Measurements from ENCODE around the gene PUSL1. TPM values are rescaled to one million over a fixed set of nuclear protein-coding genes. Genes with fewer than 3 reads are reported as not detected.

The PUSL1 gene
- total RNA-seq, 1 experiment from 2014 or later, result 38.0 TPM

DNA sequence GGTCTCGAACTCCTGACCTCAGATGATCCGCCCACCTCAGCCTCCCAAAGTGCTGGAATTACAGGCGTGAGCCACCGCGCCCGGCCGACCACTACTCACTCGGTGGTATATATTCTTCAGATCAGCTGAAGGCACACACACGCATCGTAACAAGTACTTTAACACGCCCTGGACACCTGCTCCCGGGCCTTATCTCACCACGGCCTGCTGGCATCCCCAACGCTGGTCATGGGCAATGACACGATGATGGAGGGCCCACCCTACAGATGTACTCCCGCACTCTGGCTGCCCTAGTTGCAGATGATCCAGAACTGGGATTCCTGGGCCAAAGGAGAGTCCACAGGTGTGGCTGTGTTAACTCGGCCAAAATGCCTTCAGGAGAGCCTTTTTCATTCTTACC is 46.3 kb upstream of the PUSL1 start:
- Histone ChIP-seq H3K9ac (ENCODE audit: extremely low read depth, insufficient read length, low read length) (no peak overlapping the region), H3K23ac (ENCODE audit: insufficient read length, low read depth, low read length) (no peak overlapping the region), H3K18ac (ENCODE audit: insufficient read length, low read depth, low read length) (no peak overlapping the region), H3K4ac (ENCODE audit: low read depth, low read length) (no peak overlapping the region), H4K20me1 (ENCODE audit: control insufficient read depth, insufficient read depth, insufficient read length) (no peaks in the 10 kb centered on the region), H3K4me2 (ENCODE audit: insufficient read depth, insufficient read length, low read length) (no peak overlapping the region), H2BK12ac (ENCODE audit: insufficient read length, low read depth, low read length) (no peak overlapping the region), H3K4me1 (ENCODE audit: insufficient read depth, low read length) (no peaks in the 10 kb centered on the region), H2BK120ac (ENCODE audit: low read depth, low read length, poor library complexity, severe bottlenecking) (no peak overlapping the region), H3K79me1 (ENCODE audit: insufficient read depth, low read depth, low read length, poor library complexity, severe bottlenecking) (no peaks in the 10 kb centered on the region), H3T11ph (ENCODE audit: low read length) (no peak overlapping the region), H3K79me2 (ENCODE audit: insufficient read depth, low read length) (no peaks in the 10 kb centered on the region; the same call in 1 of the 2 replicates), H4K8ac (replicated peaks; ENCODE audit: insufficient read length, low read depth, low read length) (no peak overlapping the region), H3K56ac (ENCODE audit: insufficient read length, low read depth, low read length) (no peak overlapping the region), H2BK5ac (ENCODE audit: insufficient read length, low read length) (no peak overlapping the region), H2BK20ac (ENCODE audit: low read depth, low read length, poor library complexity, severe bottlenecking) (no peak overlapping the region), H3K27ac (ENCODE audit: insufficient read length, low read depth, low read length) (no peak overlapping the region), H2BK15ac (ENCODE audit: low read depth, low read length) (no peak overlapping the region), H3K9me3 (ENCODE audit: control insufficient read depth, low read depth, low read length) (no peaks in the 10 kb centered on the region), H4K91ac (ENCODE audit: insufficient read length, low read depth, low read length) (no peak overlapping the region), H3K14ac (ENCODE audit: insufficient read depth, low read length) (no peak overlapping the region), H2AK5ac (ENCODE audit: insufficient read length, low read length) (no peak overlapping the region), H4K5ac (ENCODE audit: insufficient read length, low read depth, low read length) (no peak overlapping the region), H3K23me2 (ENCODE audit: insufficient read length, low read depth, low read length, poor library complexity, severe bottlenecking) (no peaks in the 10 kb centered on the region), H3K27me3 (ENCODE audit: insufficient read depth, low read length) (no peaks in the 10 kb centered on the region), H2AFZ (ENCODE audit: low read length) (no peak overlapping the region)
- no CpG with 5 or more reads among the region's 17 CpGs for WGBS (ENCODE audit: extremely low coverage, insufficient read length, low lambda C conversion rate)
- H3K36me3 Mint-ChIP-seq (ENCODE audit: insufficient read depth in 1 of 3, low read depth in 3 of 3), result peaks cover 41 to 79% (median 61%) of the 10 kb centered on the region in 3 experiments; a peak in 6 of 7 replicates
- H3K4me1 Mint-ChIP-seq, result peaks cover 12 to 20% of the 10 kb centered on the region in 2 experiments
- H3K4me3 Mint-ChIP-seq, result no peak overlapping the region
- no peaks in the 10 kb centered on the region; a peak in 1 of 5 replicates for H3K9me3 Mint-ChIP-seq
- H3K27me3 Mint-ChIP-seq (ENCODE audit: low read depth), result peaks cover 3% of the 10 kb centered on the region; the same call in 1 of the 2 replicates
- H3K27ac Mint-ChIP-seq, result no peak overlapping the region
- no peak for DNase-seq
- TF ChIP-seq CTCF (conservative IDR thresholded peaks at IDR 0.05), result no peak

All from H9 (cell line).